GM12873 (cell line): Measurements from ENCODE around the gene SNX2.

Experiments
- TF ChIP-seq, protein P1 (sequence below): IDR thresholded peaks from 2 replicates; pipeline ENCODE4 v1.5.1; 2012; ENCODE audit warnings: low read depth, mild to moderate bottlenecking, moderate library complexity, low read length, control low read depth; ENCODE audit not compliant: insufficient read depth; ENCODE audit errors: missing control alignments

Gene SNX2

DNA sequence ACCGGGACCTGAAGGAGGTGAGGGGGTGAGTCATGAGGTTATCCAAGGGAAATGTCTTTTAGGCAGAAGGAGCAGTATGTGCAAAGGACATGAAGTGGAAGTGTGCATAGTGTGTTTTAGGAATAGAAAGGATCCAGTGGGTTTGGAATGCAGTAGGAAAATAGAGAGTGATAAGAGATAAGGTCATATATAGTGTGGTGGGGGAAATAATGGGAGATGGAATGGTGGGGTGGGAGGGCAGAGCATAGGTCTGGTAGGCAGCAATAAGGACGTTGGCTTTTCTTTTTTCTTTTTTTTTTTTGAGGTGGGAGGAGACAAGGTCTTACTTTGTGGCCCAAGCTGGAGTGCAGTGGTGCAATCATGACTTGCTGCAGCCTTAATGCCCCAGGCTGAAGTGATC lies 88.4 kb downstream of the SNX2 start:
- TF ChIP-seq, protein P1, sequence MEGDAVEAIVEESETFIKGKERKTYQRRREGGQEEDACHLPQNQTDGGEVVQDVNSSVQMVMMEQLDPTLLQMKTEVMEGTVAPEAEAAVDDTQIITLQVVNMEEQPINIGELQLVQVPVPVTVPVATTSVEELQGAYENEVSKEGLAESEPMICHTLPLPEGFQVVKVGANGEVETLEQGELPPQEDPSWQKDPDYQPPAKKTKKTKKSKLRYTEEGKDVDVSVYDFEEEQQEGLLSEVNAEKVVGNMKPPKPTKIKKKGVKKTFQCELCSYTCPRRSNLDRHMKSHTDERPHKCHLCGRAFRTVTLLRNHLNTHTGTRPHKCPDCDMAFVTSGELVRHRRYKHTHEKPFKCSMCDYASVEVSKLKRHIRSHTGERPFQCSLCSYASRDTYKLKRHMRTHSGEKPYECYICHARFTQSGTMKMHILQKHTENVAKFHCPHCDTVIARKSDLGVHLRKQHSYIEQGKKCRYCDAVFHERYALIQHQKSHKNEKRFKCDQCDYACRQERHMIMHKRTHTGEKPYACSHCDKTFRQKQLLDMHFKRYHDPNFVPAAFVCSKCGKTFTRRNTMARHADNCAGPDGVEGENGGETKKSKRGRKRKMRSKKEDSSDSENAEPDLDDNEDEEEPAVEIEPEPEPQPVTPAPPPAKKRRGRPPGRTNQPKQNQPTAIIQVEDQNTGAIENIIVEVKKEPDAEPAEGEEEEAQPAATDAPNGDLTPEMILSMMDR = no peak

DNA sequence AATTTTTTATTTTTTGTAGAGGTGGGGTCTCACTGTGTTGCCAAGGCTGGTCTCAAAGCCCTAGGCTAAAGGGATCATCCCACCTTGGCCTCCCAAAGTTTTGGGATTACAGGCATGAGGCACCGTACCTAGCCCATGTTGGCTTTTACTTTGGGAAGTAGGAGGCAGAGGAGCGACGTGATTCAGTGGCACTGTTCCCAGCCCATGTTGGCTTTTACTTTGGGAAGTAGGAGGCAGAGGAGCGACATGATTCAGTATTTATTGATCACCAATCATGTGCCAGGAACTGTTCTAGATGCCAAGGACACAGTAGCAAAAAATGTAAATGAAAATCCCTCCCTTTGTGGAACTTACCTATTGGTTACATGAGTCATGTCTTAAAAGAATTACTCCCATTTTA lies 88.8 kb downstream of the SNX2 start:
- TF ChIP-seq, protein P1 = no peak

DNA sequence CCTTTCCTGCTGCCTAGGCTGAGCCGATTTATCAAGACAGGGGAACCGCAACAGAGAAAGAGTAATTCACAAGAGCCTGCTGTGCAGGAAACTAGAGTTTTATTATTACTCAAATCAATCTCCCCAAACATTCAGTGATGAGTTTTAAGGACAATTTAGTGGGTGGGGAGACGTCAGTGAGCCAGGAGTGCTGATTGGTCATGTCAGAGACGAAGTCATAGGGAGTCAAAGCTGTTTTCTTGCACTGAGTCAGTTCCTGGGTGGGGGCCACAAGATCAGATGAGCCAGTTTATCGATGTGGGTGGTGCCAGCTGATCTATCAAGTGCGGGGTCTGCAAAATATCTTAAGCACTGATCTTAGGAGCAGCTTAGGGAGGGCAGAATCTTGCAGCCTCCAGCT lies 89.5 kb downstream of the SNX2 start:
- TF ChIP-seq, protein P1 = no peak

DNA sequence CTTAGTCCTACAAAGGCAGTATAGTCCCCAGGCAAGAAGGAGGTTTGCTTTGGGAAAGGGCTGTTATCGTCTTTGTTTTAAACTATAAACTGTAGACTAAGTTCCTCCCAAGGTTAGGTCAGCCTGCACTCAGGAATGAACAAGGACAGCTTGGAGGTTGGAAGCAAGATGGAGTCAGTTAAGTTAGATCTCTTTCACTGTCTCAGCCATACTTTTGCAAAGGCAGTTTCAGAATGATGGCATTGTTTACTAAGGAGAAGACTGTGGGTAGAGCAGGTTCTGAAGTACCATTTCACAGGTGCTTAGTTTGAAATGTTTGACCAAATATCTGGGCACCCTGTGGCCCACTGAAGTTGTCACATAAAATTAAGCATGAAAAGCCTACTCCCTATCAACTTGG lies 90.0 kb downstream of the SNX2 start:
- TF ChIP-seq, protein P1 = no peak

DNA sequence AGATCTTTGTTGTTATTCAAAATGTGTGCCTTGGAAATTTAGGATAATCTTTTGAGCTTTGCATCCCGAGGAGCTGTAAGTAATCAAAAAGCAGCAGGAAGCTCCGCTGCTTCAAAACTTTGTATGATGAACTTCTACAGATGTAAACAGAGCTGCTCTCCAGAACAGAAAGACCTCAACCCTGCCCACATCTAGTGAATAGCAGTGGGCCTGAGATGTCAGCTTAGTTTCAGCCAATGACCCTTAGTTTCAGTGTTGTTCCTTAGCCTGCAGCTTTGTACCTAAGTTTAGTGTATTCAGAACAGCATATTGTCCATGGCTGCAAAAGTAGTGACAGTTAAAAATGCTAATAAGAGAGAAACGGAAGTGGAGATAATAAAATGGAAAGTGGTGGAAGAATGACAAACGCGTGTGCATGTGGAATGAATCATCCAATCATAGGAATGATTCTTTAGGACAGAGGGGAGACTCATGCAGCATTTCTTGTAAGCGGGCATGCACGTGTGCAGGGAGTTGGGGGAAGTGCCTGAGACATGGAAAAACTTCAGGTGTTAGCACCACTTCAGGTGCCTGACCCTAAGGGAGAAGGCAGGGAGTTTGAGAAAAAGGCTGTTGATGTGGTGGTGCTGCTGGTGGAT lies 95.5 kb downstream of the SNX2 start:
- TF ChIP-seq, protein P1 = no peak

DNA sequence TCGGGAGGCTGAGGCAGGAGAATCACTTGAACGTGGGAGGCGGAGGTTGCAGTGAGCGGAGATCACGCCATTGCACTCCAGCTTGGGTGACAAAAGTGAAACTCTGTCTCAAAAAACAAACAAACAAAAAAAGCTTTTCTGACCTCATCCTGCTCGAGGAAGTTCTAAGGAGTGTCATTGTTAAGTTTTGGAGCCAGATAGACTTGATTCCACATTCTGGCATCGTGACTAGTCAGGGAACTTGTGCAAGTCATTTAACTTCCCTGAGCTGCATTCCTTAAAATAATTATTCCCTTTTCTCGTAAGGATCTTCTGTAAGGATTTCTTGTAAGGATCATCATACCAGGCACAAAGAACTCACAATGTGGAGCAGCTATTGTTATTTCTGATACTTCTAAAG lies 96.8 kb downstream of the SNX2 start:
- TF ChIP-seq, protein P1 = no peak

DNA sequence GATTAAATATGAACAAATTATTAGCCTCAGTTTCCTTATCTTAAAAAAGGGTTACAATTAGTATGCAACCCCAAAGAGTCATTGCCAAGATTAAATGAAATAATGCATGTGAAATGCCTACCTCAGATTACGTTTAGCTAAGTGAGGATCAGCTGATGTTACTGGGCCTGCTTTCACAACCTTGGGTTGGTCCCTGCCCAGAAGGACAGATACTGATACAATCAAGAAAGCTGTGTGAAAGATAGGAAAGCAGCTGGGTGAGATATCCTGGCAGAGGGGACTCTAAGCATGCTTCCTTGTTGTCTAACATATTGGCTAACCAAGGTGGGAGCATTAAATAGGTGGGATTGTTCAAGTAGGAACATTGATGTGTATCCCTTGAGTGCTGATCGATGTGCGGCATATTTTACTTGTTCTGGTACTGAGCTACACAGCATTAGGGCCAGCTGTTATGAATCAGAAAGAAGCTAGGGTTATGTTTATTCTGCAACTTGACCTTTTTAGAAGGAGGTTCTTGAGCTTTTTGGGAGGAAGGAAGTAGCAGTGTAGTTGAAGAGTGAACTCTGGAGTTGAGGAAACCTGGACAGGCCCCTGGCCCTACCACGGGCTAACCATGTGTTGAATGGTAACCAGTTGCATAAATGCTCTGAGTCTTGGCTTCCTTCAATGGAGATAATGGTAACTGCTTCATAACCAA lies 99.4 kb downstream of the SNX2 start:
- TF ChIP-seq, protein P1 = no peak
